ENCODE data around the gene SHISA9.

Gene SHISA9

GRCh38 chr16:12868788-12869187 lies 32.6 kb upstream of the SHISA9 start:
- Histone ChIP-seq H3K27ac (no peak overlapping the region), H3K4me3 (no peak overlapping the region)
- TF ChIP-seq CTCF (IDR thresholded peaks at IDR 0.05), result no peak
- no peak for DNase-seq (ENCODE audit: low spot score)

GRCh38 chr16:12869698-12870427 lies 31.5 kb upstream of the SHISA9 start:
- no peak for TF ChIP-seq CTCF (IDR thresholded peaks at IDR 0.05)
- Histone ChIP-seq H3K4me3 (no peak overlapping the region), H3K27ac (no peak overlapping the region)

GRCh38 chr16:12871784-12872183 lies 29.6 kb upstream of the SHISA9 start:
- no peak overlapping the region for H3K4me3 ChIP-seq
- DNase-seq (ENCODE audit: low spot score), result no peak
- no peak for TF ChIP-seq CTCF (IDR thresholded peaks at IDR 0.05)
- H3K27ac ChIP-seq, result no peak overlapping the region

More at GRCh38 chr16:12869698-12870427, 31.5 kb upstream of the SHISA9 start:
- no peak for DNase-seq (ENCODE audit: low spot score)

GRCh38 chr16:12874186-12874585 lies 27.2 kb upstream of the SHISA9 start:
- TF ChIP-seq CTCF (IDR thresholded peaks at IDR 0.05), result no peak
- Histone ChIP-seq H3K27ac (no peak overlapping the region), H3K4me3 (no peak overlapping the region)
- DNase-seq (ENCODE audit: low spot score), result no peak

- H3K4me3 ChIP-seq, result no peak overlapping the region
- no peak for TF ChIP-seq CTCF (IDR thresholded peaks at IDR 0.05)
- DNase-seq (ENCODE audit: low spot score), result no peak
- no peak overlapping the region for H3K27ac ChIP-seq
These were observed 24.6 kb upstream of the SHISA9 start for GRCh38 chr16:12876778-12877177.

GRCh38 chr16:12878973-12879372 lies 22.4 kb upstream of the SHISA9 start:
- DNase-seq (ENCODE audit: low spot score), result no peak
- no peak for TF ChIP-seq CTCF (IDR thresholded peaks at IDR 0.05)
- no peak overlapping the region for H3K4me3 ChIP-seq
- H3K27ac ChIP-seq, result no peak overlapping the region

- Histone ChIP-seq H3K27ac (no peak overlapping the region), H3K4me3 (no peak overlapping the region)
- TF ChIP-seq CTCF (IDR thresholded peaks at IDR 0.05), result no peak
- DNase-seq (ENCODE audit: low spot score), result no peak
These were observed 21.6 kb upstream of the SHISA9 start for GRCh38 chr16:12879812-12880211.
